Measurements from ENCODE around the gene LDHAL6B.

LDHAL6B gene

DNA sequence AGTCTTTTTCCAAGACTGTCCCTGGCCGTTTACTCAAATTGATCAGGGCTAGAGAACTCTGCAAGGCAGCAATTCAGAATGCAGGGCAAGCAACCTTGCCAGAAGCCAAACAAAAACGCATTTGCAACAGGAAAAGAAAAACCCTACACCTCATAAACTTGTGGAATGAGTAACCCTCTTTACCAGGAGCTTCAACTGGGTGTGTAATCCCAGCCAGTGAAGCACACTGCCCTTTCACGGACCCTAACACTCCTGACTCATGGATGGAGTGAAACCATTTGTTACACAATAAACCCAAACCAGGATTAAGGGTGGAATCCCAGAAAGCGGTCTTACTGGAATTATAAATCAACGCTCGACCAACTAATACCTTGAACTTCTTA, 14.8 kb upstream of the LDHAL6B start:
- TF ChIP-seq, protein P1, sequence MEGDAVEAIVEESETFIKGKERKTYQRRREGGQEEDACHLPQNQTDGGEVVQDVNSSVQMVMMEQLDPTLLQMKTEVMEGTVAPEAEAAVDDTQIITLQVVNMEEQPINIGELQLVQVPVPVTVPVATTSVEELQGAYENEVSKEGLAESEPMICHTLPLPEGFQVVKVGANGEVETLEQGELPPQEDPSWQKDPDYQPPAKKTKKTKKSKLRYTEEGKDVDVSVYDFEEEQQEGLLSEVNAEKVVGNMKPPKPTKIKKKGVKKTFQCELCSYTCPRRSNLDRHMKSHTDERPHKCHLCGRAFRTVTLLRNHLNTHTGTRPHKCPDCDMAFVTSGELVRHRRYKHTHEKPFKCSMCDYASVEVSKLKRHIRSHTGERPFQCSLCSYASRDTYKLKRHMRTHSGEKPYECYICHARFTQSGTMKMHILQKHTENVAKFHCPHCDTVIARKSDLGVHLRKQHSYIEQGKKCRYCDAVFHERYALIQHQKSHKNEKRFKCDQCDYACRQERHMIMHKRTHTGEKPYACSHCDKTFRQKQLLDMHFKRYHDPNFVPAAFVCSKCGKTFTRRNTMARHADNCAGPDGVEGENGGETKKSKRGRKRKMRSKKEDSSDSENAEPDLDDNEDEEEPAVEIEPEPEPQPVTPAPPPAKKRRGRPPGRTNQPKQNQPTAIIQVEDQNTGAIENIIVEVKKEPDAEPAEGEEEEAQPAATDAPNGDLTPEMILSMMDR (IDR thresholded peaks at IDR 0.05; ENCODE audit: insufficient read depth, missing control alignments): no peak
- FAIRE-seq (no peak), DNase-seq (ENCODE audit: insufficient read length, low spot score) (no peak)

DNA sequence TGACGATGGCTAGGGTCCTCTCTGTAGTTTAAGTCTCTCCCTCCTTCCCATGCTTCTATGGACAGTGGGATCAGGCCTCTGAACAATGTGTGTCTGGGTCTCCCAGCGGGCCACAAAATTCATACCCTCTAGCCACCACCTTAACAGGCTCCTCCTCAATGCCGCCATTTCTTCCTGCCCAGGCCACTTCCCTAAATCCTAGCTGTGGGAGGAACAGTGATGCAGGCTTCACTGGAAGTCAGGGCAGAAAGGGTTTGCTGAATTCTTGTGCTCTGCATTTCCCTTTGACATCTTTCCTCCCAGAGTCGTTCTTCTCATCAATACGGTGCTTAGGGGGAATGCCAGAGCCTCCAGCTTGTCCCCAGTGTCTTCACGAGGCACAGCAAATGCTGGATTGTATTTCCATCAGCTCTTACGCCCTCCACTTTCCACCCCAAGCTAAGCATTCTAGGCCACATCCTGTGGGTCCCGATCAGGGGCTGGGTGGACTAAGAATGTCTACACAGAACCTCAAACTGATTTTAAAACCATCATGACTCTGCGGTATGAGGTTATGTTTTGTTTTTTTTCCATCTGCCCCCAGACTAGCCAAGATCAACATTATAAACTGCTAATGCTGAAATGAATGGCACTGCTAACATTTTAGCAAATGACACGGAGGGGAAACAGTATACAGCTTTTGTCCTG, 11.9 kb upstream of the LDHAL6B start:
- no peak for FAIRE-seq
- TF ChIP-seq, protein P1 (IDR thresholded peaks at IDR 0.05; ENCODE audit: insufficient read depth, missing control alignments): no peak
- no peak for DNase-seq (ENCODE audit: insufficient read length, low spot score)

DNA sequence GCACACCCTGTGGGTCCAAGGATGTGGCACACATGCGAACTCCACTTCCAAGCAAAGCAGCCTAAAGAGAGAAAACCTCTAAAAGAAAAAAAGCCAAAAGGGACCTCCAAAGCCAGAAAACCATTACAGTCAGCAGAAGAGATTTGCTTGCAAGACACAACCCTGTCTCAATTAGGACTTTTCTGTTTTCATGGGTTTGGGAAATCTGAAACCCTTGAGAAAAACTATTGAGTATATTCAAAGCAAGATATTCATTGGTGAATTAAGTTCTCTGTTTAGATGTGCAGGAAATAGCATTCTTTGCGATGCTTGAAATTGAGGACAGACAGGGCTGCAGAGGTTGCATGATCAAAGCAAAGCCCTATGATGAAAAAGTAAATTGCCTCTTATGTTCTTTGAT, 10.2 kb upstream of the LDHAL6B start:
- FAIRE-seq (no peak), DNase-seq (ENCODE audit: insufficient read length, low spot score) (no peak)

GRCh38 chr15:59197454-59197853, 9.2 kb upstream of the LDHAL6B start:
- FAIRE-seq: no peak

More for the DNA sequence above, 10.2 kb upstream of the LDHAL6B start:
- TF ChIP-seq, protein P1 (IDR thresholded peaks at IDR 0.05; ENCODE audit: insufficient read depth, missing control alignments): no peak

DNA sequence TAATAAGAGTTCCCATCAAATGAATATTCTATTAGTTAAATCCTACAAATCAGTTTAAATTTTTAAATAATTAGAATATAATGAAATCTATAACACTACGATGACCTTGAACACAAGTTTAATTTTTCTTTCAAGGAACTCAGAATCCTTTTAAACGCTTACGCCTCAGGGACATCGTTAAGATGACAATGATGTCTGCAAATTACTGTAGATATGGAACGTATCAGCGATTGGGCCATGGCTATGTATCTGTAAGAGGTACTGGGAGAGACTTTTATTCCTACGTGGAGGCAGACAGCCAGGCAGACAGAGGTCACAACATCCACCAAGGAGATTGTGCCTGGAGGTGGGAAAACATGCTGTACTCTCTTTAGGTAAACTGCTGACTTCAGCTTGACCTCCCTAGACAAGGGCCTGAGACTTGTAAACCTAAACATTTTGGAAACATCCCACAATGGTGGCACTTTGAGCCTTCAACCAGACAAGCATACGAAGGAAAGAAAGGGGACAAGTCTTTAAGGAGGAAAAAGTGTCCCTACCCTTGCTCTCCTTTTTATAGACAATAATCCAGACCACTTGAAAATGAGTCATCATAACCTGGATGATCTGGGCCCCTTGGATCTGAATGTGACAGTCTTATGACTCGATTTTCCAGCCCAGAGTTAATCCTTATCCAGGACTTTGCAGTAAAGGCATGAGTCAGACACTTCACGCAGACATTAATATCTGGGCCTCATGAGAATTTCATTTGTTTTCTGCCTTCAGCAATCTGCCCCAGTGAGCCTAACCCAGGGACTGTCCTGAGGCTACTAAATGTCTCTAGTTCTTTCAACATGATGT, 6.8 kb upstream of the LDHAL6B start:
- DNase-seq (ENCODE audit: insufficient read length, low spot score) (no peak), FAIRE-seq (no peak)

More at GRCh38 chr15:59197454-59197853, 9.2 kb upstream of the LDHAL6B start:
- DNase-seq (ENCODE audit: insufficient read length, low spot score): no peak
- TF ChIP-seq, protein P1 (IDR thresholded peaks at IDR 0.05; ENCODE audit: insufficient read depth, missing control alignments): no peak

GRCh38 chr15:59200560-59200959, 6.1 kb upstream of the LDHAL6B start:
- no peak for FAIRE-seq
- TF ChIP-seq, protein P1 (IDR thresholded peaks at IDR 0.05; ENCODE audit: insufficient read depth, missing control alignments): no peak
- DNase-seq (ENCODE audit: insufficient read length, low spot score): no peak

More for the DNA sequence above, 6.8 kb upstream of the LDHAL6B start:
- TF ChIP-seq, protein P1 (IDR thresholded peaks at IDR 0.05; ENCODE audit: insufficient read depth, missing control alignments): no peak

DNA sequence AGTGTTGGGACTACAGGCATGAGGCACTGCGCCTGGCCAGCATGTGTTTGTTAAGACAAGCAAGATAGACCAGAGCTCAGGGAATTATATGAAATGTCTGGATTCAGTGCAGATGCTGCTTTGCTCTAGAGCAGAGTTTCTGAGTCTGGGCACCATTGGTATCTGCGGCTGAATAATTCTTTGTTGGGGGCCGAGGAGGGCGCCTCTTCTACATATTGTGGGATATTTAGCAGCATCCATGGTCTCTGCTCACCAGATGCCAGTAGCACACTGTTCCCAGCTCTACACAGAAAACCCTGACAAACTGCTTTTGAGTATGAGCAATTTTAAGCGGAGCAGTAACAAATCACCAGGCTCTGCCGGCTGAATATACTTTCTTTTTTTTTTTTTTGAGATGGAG, 3.6 kb upstream of the LDHAL6B start:
- no peak for FAIRE-seq
- TF ChIP-seq, protein P1 (IDR thresholded peaks at IDR 0.05; ENCODE audit: insufficient read depth, missing control alignments): no peak
- no peak for DNase-seq (ENCODE audit: insufficient read length, low spot score)

All from D721Med (cell line).